SK-N-SH treated with all-trans-retinoic acid at 6 μM for 48 hours (cell line): ENCODE measurements around the gene ABLIM1.

Source experiments
- ATAC-seq: fragments of 200-7000 bp; cut with Tn5 transposase; 3 replicates; pipeline ENCODE4 v1.9.1; 2020; ENCODE audit warnings: mild to moderate bottlenecking, moderate library complexity
- ARNTL ChIP-seq: fragments of 450-650 bp; formaldehyde crosslinking; IDR thresholded peaks from 2 replicates; pipeline ENCODE4 v1.5.0; 2020; ENCODE audit warnings: low read depth, mild to moderate bottlenecking, moderate library complexity, borderline replicate concordance
- BACH2 ChIP-seq: fragments of 250-450 bp; sonication (Bioruptor Pico); IDR thresholded peaks from 2 replicates; pipeline ENCODE4 v1.9.0; 2021; ENCODE audit warnings: mild to moderate bottlenecking, borderline replicate concordance
- CSDC2 ChIP-seq: fragments of 250-450 bp; sonication (Bioruptor Pico); IDR thresholded peaks from 2 replicates; pipeline ENCODE4 v1.5.0; 2020; ENCODE audit warnings: mild to moderate bottlenecking, moderate library complexity
- ESRRG ChIP-seq: fragments of 250-450 bp; sonication (Bioruptor Pico); IDR thresholded peaks from 2 replicates; pipeline ENCODE4 v1.6.1; 2021; ENCODE audit warnings: mild to moderate bottlenecking
- GLIS3 ChIP-seq: fragments of 250-450 bp; sonication (Bioruptor Pico); IDR thresholded peaks from 2 replicates; pipeline ENCODE4 v1.5.0; 2020; ENCODE audit warnings: mild to moderate bottlenecking, moderate library complexity
- ISL1 ChIP-seq: fragments of 250-450 bp; sonication (Bioruptor Pico); IDR thresholded peaks from 2 replicates; pipeline ENCODE4 v2.1.2; 2022; ENCODE audit warnings: mild to moderate bottlenecking, moderate library complexity
- PATZ1 ChIP-seq: fragments of 250-450 bp; sonication (Bioruptor Pico); IDR thresholded peaks from 2 replicates; pipeline ENCODE4 v1.8.0; 2020; ENCODE audit warnings: mild to moderate bottlenecking, moderate library complexity, borderline replicate concordance
- POU6F1 ChIP-seq: fragments of 250-450 bp; sonication (Bioruptor Pico); IDR thresholded peaks from 2 replicates; pipeline ENCODE4 v1.8.0; 2021; ENCODE audit warnings: low read depth, mild to moderate bottlenecking, moderate library complexity, borderline replicate concordance
- PPARA ChIP-seq: fragments of 250-450 bp; sonication (Bioruptor Pico); IDR thresholded peaks from 2 replicates; pipeline ENCODE4 v1.5.0; 2020; ENCODE audit warnings: mild to moderate bottlenecking, borderline replicate concordance
- RARB ChIP-seq: fragments of 250-450 bp; sonication (Bioruptor Pico); IDR thresholded peaks from 2 replicates; pipeline ENCODE4 v1.8.0; 2021; ENCODE audit warnings: mild to moderate bottlenecking, moderate library complexity
- SNAI2 ChIP-seq: fragments of 250-450 bp; sonication (Bioruptor Pico); IDR thresholded peaks from 2 replicates; pipeline ENCODE4 v1.5.0; 2020; ENCODE audit warnings: mild to moderate bottlenecking, moderate library complexity
- TCF4 ChIP-seq: fragments of 250-450 bp; sonication (Bioruptor Pico); IDR thresholded peaks from 2 replicates; pipeline ENCODE4 v1.8.0; 2021; ENCODE audit warnings: mild to moderate bottlenecking, moderate library complexity, borderline replicate concordance
- TOX ChIP-seq: fragments of 250-450 bp; sonication (Bioruptor Pico); IDR thresholded peaks from 2 replicates; pipeline ENCODE4 v1.8.0; 2021; ENCODE audit warnings: mild to moderate bottlenecking, moderate library complexity, borderline replicate concordance
- TSHZ2 ChIP-seq: fragments of 250-450 bp; sonication (Bioruptor Pico); IDR thresholded peaks from 2 replicates; pipeline ENCODE4 v1.5.0; 2020; ENCODE audit warnings: mild to moderate bottlenecking, moderate library complexity
- ZC3H10 ChIP-seq: fragments of 250-450 bp; sonication (Bioruptor Pico); IDR thresholded peaks from 2 replicates; pipeline ENCODE4 v1.5.1; 2021; ENCODE audit warnings: mild to moderate bottlenecking, moderate library complexity
- ZFP3 ChIP-seq: fragments of 250-450 bp; sonication (Bioruptor Pico); IDR thresholded peaks from 2 replicates; pipeline ENCODE4 v1.5.0; 2020; ENCODE audit warnings: mild to moderate bottlenecking, moderate library complexity
- ZNF565 ChIP-seq: fragments of 450-650 bp; formaldehyde crosslinking; conservative IDR thresholded peaks from 2 replicates; pipeline ENCODE4 v1.5.0; 2020; ENCODE audit warnings: low read depth, mild to moderate bottlenecking, moderate library complexity
- ZNF70 ChIP-seq: fragments of 450-650 bp; formaldehyde crosslinking; IDR thresholded peaks from 2 replicates; pipeline ENCODE4 v1.5.0; 2020; ENCODE audit warnings: mild to moderate bottlenecking, moderate library complexity
- ZNF8 ChIP-seq: fragments of 450-650 bp; formaldehyde crosslinking; IDR thresholded peaks from 2 replicates; pipeline ENCODE4 v1.5.0; 2020; ENCODE audit warnings: mild to moderate bottlenecking, moderate library complexity
- TF ChIP-seq, protein P1 (sequence below): fragments of 250-450 bp; sonication (Bioruptor Pico); IDR thresholded peaks from 2 replicates; pipeline ENCODE4 v1.5.1; 2020; ENCODE audit warnings: low read depth, mild to moderate bottlenecking, moderate library complexity
- TF ChIP-seq, protein P2 (sequence below): fragments of 250-450 bp; sonication (Bioruptor Pico); IDR thresholded peaks from 2 replicates; pipeline ENCODE4 v1.5.1; 2021; ENCODE audit warnings: mild to moderate bottlenecking, moderate library complexity

The ABLIM1 gene

DNA sequence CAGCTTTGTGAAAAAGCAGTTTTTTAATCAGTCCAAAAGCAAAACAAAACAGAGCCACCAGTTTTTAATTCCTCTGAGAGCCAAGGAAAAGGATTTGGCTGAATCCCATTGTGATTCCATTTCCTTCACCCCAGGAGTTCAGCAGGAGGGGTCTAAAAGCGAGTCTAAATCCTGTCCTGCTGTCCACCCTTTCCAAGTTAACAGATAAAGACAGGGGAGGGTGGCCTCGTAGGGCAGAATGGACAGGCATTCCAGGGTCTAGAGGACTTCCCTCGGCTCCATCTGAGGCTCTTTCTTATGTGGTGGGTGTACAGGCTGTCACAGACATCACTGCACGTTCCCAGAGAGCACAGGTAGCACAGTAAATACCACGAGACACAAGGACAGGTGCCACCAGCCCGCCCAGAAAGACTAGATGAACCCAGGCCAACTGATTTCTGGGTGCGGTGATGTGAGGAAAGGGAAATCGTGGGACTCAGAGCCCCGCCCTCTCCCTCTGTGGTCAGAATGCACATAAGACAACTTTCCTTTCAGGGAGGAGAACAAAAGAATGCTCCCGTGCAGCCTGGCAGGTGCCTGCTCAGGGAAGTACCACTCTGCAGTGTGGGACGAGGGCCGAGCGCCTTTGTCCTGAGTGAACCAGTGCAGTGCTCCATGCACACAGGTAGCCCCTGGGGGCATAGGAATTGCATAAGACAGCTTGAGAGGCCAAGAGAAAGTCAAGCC lies 119.7 kb downstream of the ABLIM1 start:
- no peak for ATAC-seq
- TF ChIP-seq, protein P1, sequence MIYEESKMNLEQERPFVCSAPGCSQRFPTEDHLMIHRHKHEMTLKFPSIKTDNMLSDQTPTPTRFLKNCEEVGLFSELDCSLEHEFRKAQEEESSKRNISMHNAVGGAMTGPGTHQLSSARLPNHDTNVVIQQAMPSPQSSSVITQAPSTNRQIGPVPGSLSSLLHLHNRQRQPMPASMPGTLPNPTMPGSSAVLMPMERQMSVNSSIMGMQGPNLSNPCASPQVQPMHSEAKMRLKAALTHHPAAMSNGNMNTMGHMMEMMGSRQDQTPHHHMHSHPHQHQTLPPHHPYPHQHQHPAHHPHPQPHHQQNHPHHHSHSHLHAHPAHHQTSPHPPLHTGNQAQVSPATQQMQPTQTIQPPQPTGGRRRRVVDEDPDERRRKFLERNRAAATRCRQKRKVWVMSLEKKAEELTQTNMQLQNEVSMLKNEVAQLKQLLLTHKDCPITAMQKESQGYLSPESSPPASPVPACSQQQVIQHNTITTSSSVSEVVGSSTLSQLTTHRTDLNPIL (CRISPR knock-in tag): no peak
- TF ChIP-seq ZNF70: no peak
- no peak for TF ChIP-seq ZNF565
- no peak for TF ChIP-seq TCF4 (CRISPR knock-in tag)
- TF ChIP-seq ARNTL (CRISPR knock-in tag): no peak
- TF ChIP-seq GLIS3 (CRISPR knock-in tag): no peak
- no peak for TF ChIP-seq POU6F1 (CRISPR knock-in tag)
- TF ChIP-seq ZNF8 (CRISPR knock-in tag): no peak
- TF ChIP-seq ZFP3 (CRISPR knock-in tag): no peak
- TF ChIP-seq PATZ1 (CRISPR knock-in tag): no peak
- TF ChIP-seq BACH2 (CRISPR knock-in tag): no peak
- TF ChIP-seq ISL1 (CRISPR knock-in tag): no peak
- no peak for TF ChIP-seq TOX (CRISPR knock-in tag)
- no peak for TF ChIP-seq CSDC2 (CRISPR knock-in tag)
- no peak for TF ChIP-seq RARB (CRISPR knock-in tag)
- no peak for TF ChIP-seq PPARA (CRISPR knock-in tag)
- no peak for TF ChIP-seq ESRRG (CRISPR knock-in tag)
- TF ChIP-seq ZC3H10: no peak
- TF ChIP-seq, protein P2, sequence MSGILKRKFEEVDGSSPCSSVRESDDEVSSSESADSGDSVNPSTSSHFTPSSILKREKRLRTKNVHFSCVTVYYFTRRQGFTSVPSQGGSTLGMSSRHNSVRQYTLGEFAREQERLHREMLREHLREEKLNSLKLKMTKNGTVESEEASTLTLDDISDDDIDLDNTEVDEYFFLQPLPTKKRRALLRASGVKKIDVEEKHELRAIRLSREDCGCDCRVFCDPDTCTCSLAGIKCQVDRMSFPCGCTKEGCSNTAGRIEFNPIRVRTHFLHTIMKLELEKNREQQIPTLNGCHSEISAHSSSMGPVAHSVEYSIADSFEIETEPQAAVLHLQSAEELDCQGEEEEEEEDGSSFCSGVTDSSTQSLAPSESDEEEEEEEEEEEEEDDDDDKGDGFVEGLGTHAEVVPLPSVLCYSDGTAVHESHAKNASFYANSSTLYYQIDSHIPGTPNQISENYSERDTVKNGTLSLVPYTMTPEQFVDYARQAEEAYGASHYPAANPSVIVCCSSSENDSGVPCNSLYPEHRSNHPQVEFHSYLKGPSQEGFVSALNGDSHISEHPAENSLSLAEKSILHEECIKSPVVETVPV (CRISPR knock-in tag): no peak
- no peak for TF ChIP-seq SNAI2

GRCh38 chr10:114537736-114538135 lies 120.3 kb downstream of the ABLIM1 start:
- ATAC-seq: no peak
- no peak for TF ChIP-seq PPARA (CRISPR knock-in tag)
- no peak for TF ChIP-seq CSDC2 (CRISPR knock-in tag)
- TF ChIP-seq ARNTL (CRISPR knock-in tag): no peak
- no peak for TF ChIP-seq TSHZ2 (CRISPR knock-in tag)
- TF ChIP-seq, protein P1 (CRISPR knock-in tag): no peak
- TF ChIP-seq BACH2 (CRISPR knock-in tag): no peak
- no peak for TF ChIP-seq GLIS3 (CRISPR knock-in tag)
- TF ChIP-seq ZFP3 (CRISPR knock-in tag): no peak
- TF ChIP-seq ZC3H10: no peak
- TF ChIP-seq PATZ1 (CRISPR knock-in tag): no peak
- TF ChIP-seq RARB (CRISPR knock-in tag): no peak
- no peak for TF ChIP-seq ZNF70
- no peak for TF ChIP-seq POU6F1 (CRISPR knock-in tag)
- TF ChIP-seq TCF4 (CRISPR knock-in tag): no peak
- TF ChIP-seq, protein P2 (CRISPR knock-in tag): no peak
- TF ChIP-seq ISL1 (CRISPR knock-in tag): no peak
